Smooth muscle cell (in vitro differentiated cells): Measurements from ENCODE around the gene RNF145. TPM values are rescaled to one million over a fixed set of nuclear protein-coding genes. Genes with fewer than 3 reads are reported as not detected.

Source experiments
- DNase-seq: peaks from one replicate; lab custom pipeline; 2025; ENCODE audit not compliant: unreplicated experiment; lab: John Stamatoyannopoulos, UW
- H2AFZ ChIP-seq: fragments of 200-600 bp; sonication (generic); 2 replicates; pipeline ENCODE4 v1.6.0; 2016; ENCODE audit warnings: antibody characterized with exemption, low read depth, mild to moderate bottlenecking
- H3F3A ChIP-seq: fragments of 200-600 bp; sonication (generic); 2 replicates; pipeline ENCODE4 v1.6.0; 2017; ENCODE audit warnings: antibody characterized with exemption, low read depth
- H3K27ac ChIP-seq: fragments of 200-600 bp; sonication (generic); 2 replicates; pipeline ENCODE4 v1.5.1; 2016; ENCODE audit warnings: low read depth, mild to moderate bottlenecking
- H3K27me3 ChIP-seq: fragments of 200-600 bp; sonication (generic); 2 replicates; pipeline ENCODE4 v1.6.1; 2016; ENCODE audit warnings: low read depth, mild to moderate bottlenecking
- H3K36me3 ChIP-seq: fragments of 200-600 bp; sonication (generic); 2 replicates; pipeline ENCODE4 v1.5.1; 2016; ENCODE audit warnings: low read depth
- H3K4me1 ChIP-seq: fragments of 200-600 bp; sonication (generic); 2 replicates; pipeline ENCODE4 v1.5.1; 2016; ENCODE audit warnings: low read depth
- H3K4me2 ChIP-seq: fragments of 200-600 bp; sonication (generic); 2 replicates; pipeline ENCODE4 v1.6.0; 2016; ENCODE audit warnings: mild to moderate bottlenecking
- H3K4me3 ChIP-seq: fragments of 200-600 bp; sonication (generic); 2 replicates; pipeline ENCODE4 v1.5.1; 2016; ENCODE audit warnings: mild to moderate bottlenecking
- H3K79me2 ChIP-seq: fragments of 200-600 bp; sonication (generic); 2 replicates; pipeline ENCODE4 v1.6.0; 2016; ENCODE audit warnings: low read depth, mild to moderate bottlenecking
- H3K9ac ChIP-seq: fragments of 200-600 bp; sonication (generic); 2 replicates; pipeline ENCODE4 v1.6.0; 2016; ENCODE audit warnings: low read depth
- H3K9me3 ChIP-seq: fragments of 200-600 bp; sonication (generic); replicated peaks from 2 replicates; pipeline ENCODE4 v1.5.1; 2016; ENCODE audit warnings: low read depth
- H4K20me1 ChIP-seq: fragments of 200-600 bp; sonication (generic); 2 replicates; pipeline ENCODE4 v1.6.0; 2016; ENCODE audit warnings: low read depth
- CTCF ChIP-seq: fragments of 200-600 bp; sonication (generic); IDR thresholded peaks from 2 replicates; pipeline ENCODE4 v1.5.1; 2017; ENCODE audit warnings: borderline replicate concordance, mild to moderate bottlenecking, antibody characterized with exemption; ENCODE audit not compliant: insufficient read depth, poor library complexity, severe bottlenecking
- WGBS: methylation state at CpG from one replicate; pipeline ENCODE4 v1.1.7; 2016; ENCODE audit warnings: low lambda C conversion rate; 5-methylcytosine and 5-hydroxymethylcytosine counted together
- polyA plus RNA-seq: library from polyadenylated mRNA; unstranded; fragments of >200 nt; fragmentation: Nextera tagmentation; extraction: Ambion mirVana; gene quantifications from 2 replicates; pipeline ENCODE4 v1.2.1, GENCODE V29; 2016
- total RNA-seq: library from RNA; depleted of rRNA; stranded (reverse); fragments of >200 nt; gene quantifications from 2 replicates; pipeline ENCODE4 v1.2.3, GENCODE V29; 2014

RNF145 gene
- total and polyA plus RNA-seq, 2 experiments from 2014 or later: 24.3 to 74.3 TPM

GRCh38 chr5:159130871-159131270 lies 78.5 kb downstream of the RNF145 start:
- Histone ChIP-seq H3K79me2 (no peaks in the 10 kb centered on the region), H3K27ac (no peak overlapping the region), H3K27me3 (peaks cover 8% of the 10 kb centered on the region), H3K36me3 (no peaks in the 10 kb centered on the region), H3K4me2 (no peak overlapping the region), H4K20me1 (no peaks in the 10 kb centered on the region), H3K4me3 (no peak overlapping the region), H3K4me1 (no peaks in the 10 kb centered on the region), H3F3A (no peaks in the 10 kb centered on the region), H2AFZ (no peak overlapping the region), H3K9me3 (no peaks in the 10 kb centered on the region), H3K9ac (no peak overlapping the region)
- no peak for DNase-seq
- no peak for TF ChIP-seq CTCF
- WGBS: 27% methylated on average over 3 of the region's 3 CpGs

- Histone ChIP-seq H3K4me1 (no peaks in the 10 kb centered on the region), H3K79me2 (no peaks in the 10 kb centered on the region), H3K4me2 (no peak overlapping the region), H3K27ac (no peak overlapping the region), H3K9ac (no peak overlapping the region), H4K20me1 (no peaks in the 10 kb centered on the region), H3K9me3 (no peaks in the 10 kb centered on the region), H2AFZ (no peak overlapping the region), H3K36me3 (no peaks in the 10 kb centered on the region), H3K27me3 (no peaks in the 10 kb centered on the region), H3F3A (no peaks in the 10 kb centered on the region), H3K4me3 (no peak overlapping the region)
- no peak for TF ChIP-seq CTCF
- 39% methylated on average over 6 of the region's 6 CpGs for WGBS
- no peak for DNase-seq
These were observed 81.2 kb downstream of the RNF145 start for GRCh38 chr5:159128070-159128541.

- H3K9ac ChIP-seq: no peak overlapping the region
- H3F3A ChIP-seq: no peaks in the 10 kb centered on the region
- DNase-seq: no peak
- H3K9me3 ChIP-seq: no peaks in the 10 kb centered on the region
- no peaks in the 10 kb centered on the region for H3K36me3 ChIP-seq
- 90% methylated on average over 3 of the region's 3 CpGs for WGBS
- H2AFZ ChIP-seq: no peak overlapping the region
- H3K4me2 ChIP-seq: no peak overlapping the region
- H4K20me1 ChIP-seq: no peaks in the 10 kb centered on the region
- H3K27me3 ChIP-seq: no peaks in the 10 kb centered on the region
- H3K4me3 ChIP-seq: no peak overlapping the region
- H3K27ac ChIP-seq: no peak overlapping the region
- H3K4me1 ChIP-seq: no peaks in the 10 kb centered on the region
- no peak for TF ChIP-seq CTCF
- H3K79me2 ChIP-seq: no peaks in the 10 kb centered on the region
These were observed 85.7 kb downstream of the RNF145 start for GRCh38 chr5:159123700-159124099.

- Histone ChIP-seq H3K27ac (no peak overlapping the region), H3K79me2 (no peaks in the 10 kb centered on the region), H3F3A (no peaks in the 10 kb centered on the region), H4K20me1 (no peaks in the 10 kb centered on the region), H3K9me3 (no peaks in the 10 kb centered on the region), H3K27me3 (no peaks in the 10 kb centered on the region), H3K9ac (no peak overlapping the region), H3K4me1 (no peaks in the 10 kb centered on the region), H2AFZ (no peak overlapping the region), H3K36me3 (no peaks in the 10 kb centered on the region), H3K4me3 (no peak overlapping the region), H3K4me2 (no peak overlapping the region)
- WGBS: 90% methylated on average over 2 of the region's 2 CpGs
- DNase-seq: no peak
- no peak for TF ChIP-seq CTCF
These were observed 86.2 kb downstream of the RNF145 start for GRCh38 chr5:159123189-159123588.
